ENCODE results near the gene ZDHHC8. TPM values are rescaled to one million over a fixed set of nuclear protein-coding genes. Genes with fewer than 3 reads are reported as not detected.

Gene ZDHHC8
- polyA plus RNA-seq, 1 donor (not counting 4 experiments of a cell fraction or from before 2014, with no cell fraction given), result 16.0 TPM

DNA sequence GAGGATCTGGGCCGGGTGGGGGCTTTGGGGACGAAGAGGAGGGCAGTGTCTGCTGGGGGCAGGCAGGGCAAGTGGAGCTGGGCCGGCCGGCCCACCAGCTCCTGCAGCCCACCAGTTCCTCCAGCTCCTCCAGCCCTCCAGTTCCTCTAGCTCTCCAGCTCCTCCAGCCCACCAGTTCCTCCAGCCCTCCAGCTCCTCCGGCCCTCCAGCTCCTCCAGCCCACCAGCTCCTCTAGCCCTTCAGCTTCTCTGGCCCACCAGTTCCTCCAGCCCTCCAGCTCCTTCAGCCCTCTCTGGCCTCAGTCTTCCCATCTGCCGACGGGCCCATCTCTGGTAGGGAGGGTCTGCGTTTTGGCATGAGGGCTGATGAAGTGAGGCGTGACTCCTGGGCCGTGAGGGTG is 28.4 kb downstream of the ZDHHC8 start:
- H3K9ac ChIP-seq (ENCODE audit: control insufficient read depth, extremely low read depth, insufficient read depth, low read length), result no peak overlapping the region
- FAIRE-seq, result no peak
- no peak overlapping the region for H2AFZ ChIP-seq (ENCODE audit: control insufficient read depth, low read length)

DNA sequence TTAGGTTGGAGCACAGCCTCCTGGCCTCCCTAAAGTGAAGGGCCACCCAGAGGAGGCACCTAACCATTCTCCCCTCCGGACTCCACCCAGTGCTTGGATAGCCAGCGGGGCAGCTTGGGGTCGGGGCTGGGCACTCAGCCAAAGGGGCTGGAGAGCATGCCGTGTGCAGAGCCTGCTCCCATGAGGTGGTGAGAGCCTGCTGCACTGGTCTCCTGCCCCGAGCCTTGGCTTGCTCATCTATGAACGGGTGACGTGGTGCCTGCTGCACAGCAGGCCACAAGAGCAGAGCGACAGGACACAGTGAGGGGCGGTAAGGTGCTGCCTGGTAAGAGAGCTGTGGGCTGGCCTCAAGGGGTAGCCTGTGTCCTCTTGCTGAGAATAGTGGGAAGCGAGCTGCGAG is 33.3 kb downstream of the ZDHHC8 start:
- Histone ChIP-seq H3K4me2 (ENCODE audit: control insufficient read depth, extremely low read depth, insufficient read depth, low read depth, low read length) (no peak overlapping the region), H2AFZ (ENCODE audit: control insufficient read depth, low read length) (no peak overlapping the region), H3K9ac (ENCODE audit: control insufficient read depth, extremely low read depth, insufficient read depth, low read length) (no peak overlapping the region), H3K4me1 (ENCODE audit: control insufficient read depth, extremely low read depth, insufficient read depth, low read length) (no peaks in the 10 kb centered on the region), H3K4me3 (ENCODE audit: control insufficient read depth in 2 of 3, extremely low read depth in 1 of 3, insufficient read depth in 2 of 3, low read depth in 1 of 3, low read length in 3 of 3) (no peak overlapping the region), H3K36me3 (ENCODE audit: control insufficient read depth in 2 of 2, extremely low read depth in 1 of 2, insufficient read depth in 2 of 2, low read length in 2 of 2) (no peaks in the 10 kb centered on the region), H3K27ac (ENCODE audit: control insufficient read depth, insufficient read depth, low read length) (no peak overlapping the region), H4K20me1 (ENCODE audit: control insufficient read depth, extremely low read depth, insufficient read depth, low read length) (no peaks in the 10 kb centered on the region), H3K9me3 (ENCODE audit: control insufficient read depth, low read depth, low read length) (no peaks in the 10 kb centered on the region), H3K9me1 (ENCODE audit: control insufficient read depth, extremely low read depth, insufficient read depth, low read length) (no peaks in the 10 kb centered on the region), H3K79me2 (ENCODE audit: control insufficient read depth, insufficient read depth, low read length) (no peaks in the 10 kb centered on the region), H3K27me3 (ENCODE audit: control insufficient read depth, extremely low read depth, insufficient read depth, low read length) (no peaks in the 10 kb centered on the region)
- FAIRE-seq, result no peak
- TF ChIP-seq, protein P1, sequence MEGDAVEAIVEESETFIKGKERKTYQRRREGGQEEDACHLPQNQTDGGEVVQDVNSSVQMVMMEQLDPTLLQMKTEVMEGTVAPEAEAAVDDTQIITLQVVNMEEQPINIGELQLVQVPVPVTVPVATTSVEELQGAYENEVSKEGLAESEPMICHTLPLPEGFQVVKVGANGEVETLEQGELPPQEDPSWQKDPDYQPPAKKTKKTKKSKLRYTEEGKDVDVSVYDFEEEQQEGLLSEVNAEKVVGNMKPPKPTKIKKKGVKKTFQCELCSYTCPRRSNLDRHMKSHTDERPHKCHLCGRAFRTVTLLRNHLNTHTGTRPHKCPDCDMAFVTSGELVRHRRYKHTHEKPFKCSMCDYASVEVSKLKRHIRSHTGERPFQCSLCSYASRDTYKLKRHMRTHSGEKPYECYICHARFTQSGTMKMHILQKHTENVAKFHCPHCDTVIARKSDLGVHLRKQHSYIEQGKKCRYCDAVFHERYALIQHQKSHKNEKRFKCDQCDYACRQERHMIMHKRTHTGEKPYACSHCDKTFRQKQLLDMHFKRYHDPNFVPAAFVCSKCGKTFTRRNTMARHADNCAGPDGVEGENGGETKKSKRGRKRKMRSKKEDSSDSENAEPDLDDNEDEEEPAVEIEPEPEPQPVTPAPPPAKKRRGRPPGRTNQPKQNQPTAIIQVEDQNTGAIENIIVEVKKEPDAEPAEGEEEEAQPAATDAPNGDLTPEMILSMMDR (optimal IDR thresholded peaks at IDR 0.05 in 1 of 3, IDR thresholded peaks at IDR 0.05 in 1 of 3, conservative IDR thresholded peaks at IDR 0.05 in 1 of 3; ENCODE audit: extremely low read depth in 1 of 3, insufficient read depth in 2 of 3, low read length in 3 of 3), result no peak
- TF ChIP-seq EZH2 (IDR thresholded peaks at IDR 0.05; ENCODE audit: low read length), result no peak
- dilution Hi-C loops (cut with MboI; ENCODE audit: extremely low pct_ligation_motif_present, low sequenced_read_pairs), result no loop called here
- no peak for DNase-seq (ENCODE audit: low read depth, low spot score)

More for the DNA sequence above, 28.4 kb downstream of the ZDHHC8 start:
- Histone ChIP-seq H3K36me3 (ENCODE audit: control insufficient read depth in 2 of 2, extremely low read depth in 1 of 2, insufficient read depth in 2 of 2, low read length in 2 of 2) (no peaks in the 10 kb centered on the region), H3K9me3 (ENCODE audit: control insufficient read depth, low read depth, low read length) (no peaks in the 10 kb centered on the region), H4K20me1 (ENCODE audit: control insufficient read depth, extremely low read depth, insufficient read depth, low read length) (no peaks in the 10 kb centered on the region), H3K4me2 (ENCODE audit: control insufficient read depth, extremely low read depth, insufficient read depth, low read depth, low read length) (no peak overlapping the region), H3K4me1 (ENCODE audit: control insufficient read depth, extremely low read depth, insufficient read depth, low read length) (no peaks in the 10 kb centered on the region), H3K79me2 (ENCODE audit: control insufficient read depth, insufficient read depth, low read length) (no peaks in the 10 kb centered on the region), H3K27me3 (ENCODE audit: control insufficient read depth, extremely low read depth, insufficient read depth, low read length) (no peaks in the 10 kb centered on the region), H3K9me1 (ENCODE audit: control insufficient read depth, extremely low read depth, insufficient read depth, low read length) (no peaks in the 10 kb centered on the region), H3K4me3 (ENCODE audit: control insufficient read depth in 2 of 3, extremely low read depth in 1 of 3, insufficient read depth in 2 of 3, low read depth in 1 of 3, low read length in 3 of 3) (no peak overlapping the region), H3K27ac (ENCODE audit: control insufficient read depth, insufficient read depth, low read length) (no peak overlapping the region)
- DNase-seq (ENCODE audit: low read depth, low spot score), result no peak
- no peak for TF ChIP-seq EZH2 (IDR thresholded peaks at IDR 0.05; ENCODE audit: low read length)
- TF ChIP-seq, protein P1 (optimal IDR thresholded peaks at IDR 0.05 in 1 of 3, IDR thresholded peaks at IDR 0.05 in 1 of 3, conservative IDR thresholded peaks at IDR 0.05 in 1 of 3; ENCODE audit: extremely low read depth in 1 of 3, insufficient read depth in 2 of 3, low read length in 3 of 3), result no peak
- dilution Hi-C loops (cut with MboI; ENCODE audit: extremely low pct_ligation_motif_present, low sequenced_read_pairs), result no loop called here
